ENCODE results near the gene CHKB.

CHKB gene

GRCh38 chr22:50587407-50587806, 4.8 kb upstream of the CHKB start:
- Histone ChIP-seq H3K36me3 (ENCODE audit: low read length) (no peaks in the 10 kb centered on the region), H4K20me1 (ENCODE audit: low read depth, low read length) (no peaks in the 10 kb centered on the region), H3K27me3 (ENCODE audit: low read length) (no peaks in the 10 kb centered on the region), H3K27ac (ENCODE audit: low read depth, low read length) (no peak overlapping the region), H3K9ac (ENCODE audit: low read length) (no peak overlapping the region), H2AFZ (ENCODE audit: low read depth, low read length, severe bottlenecking) (no peak overlapping the region), H3K4me2 (ENCODE audit: low read depth, low read length, poor library complexity, severe bottlenecking) (no peak overlapping the region), H3F3A (ENCODE audit: insufficient read depth) (no peaks in the 10 kb centered on the region), H3K4me3 (ENCODE audit: insufficient read depth, low read length, poor library complexity, severe bottlenecking) (no peak overlapping the region), H3K9me2 (replicated peaks; ENCODE audit: insufficient read depth, low read length) (no peaks in the 10 kb centered on the region), H3K79me2 (ENCODE audit: insufficient read depth, low read length) (no peaks in the 10 kb centered on the region), H3K9me3 (ENCODE audit: insufficient read depth, low read length) (no peaks in the 10 kb centered on the region)
- TF ChIP-seq, protein P1, sequence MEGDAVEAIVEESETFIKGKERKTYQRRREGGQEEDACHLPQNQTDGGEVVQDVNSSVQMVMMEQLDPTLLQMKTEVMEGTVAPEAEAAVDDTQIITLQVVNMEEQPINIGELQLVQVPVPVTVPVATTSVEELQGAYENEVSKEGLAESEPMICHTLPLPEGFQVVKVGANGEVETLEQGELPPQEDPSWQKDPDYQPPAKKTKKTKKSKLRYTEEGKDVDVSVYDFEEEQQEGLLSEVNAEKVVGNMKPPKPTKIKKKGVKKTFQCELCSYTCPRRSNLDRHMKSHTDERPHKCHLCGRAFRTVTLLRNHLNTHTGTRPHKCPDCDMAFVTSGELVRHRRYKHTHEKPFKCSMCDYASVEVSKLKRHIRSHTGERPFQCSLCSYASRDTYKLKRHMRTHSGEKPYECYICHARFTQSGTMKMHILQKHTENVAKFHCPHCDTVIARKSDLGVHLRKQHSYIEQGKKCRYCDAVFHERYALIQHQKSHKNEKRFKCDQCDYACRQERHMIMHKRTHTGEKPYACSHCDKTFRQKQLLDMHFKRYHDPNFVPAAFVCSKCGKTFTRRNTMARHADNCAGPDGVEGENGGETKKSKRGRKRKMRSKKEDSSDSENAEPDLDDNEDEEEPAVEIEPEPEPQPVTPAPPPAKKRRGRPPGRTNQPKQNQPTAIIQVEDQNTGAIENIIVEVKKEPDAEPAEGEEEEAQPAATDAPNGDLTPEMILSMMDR (IDR thresholded peaks at IDR 0.05; ENCODE audit: insufficient read depth, low read length, poor library complexity, severe bottlenecking): no peak
- TF ChIP-seq EZH2phosphoT487 (conservative IDR thresholded peaks at IDR 0.05; ENCODE audit: low read length): no peak

GRCh38 chr22:50586416-50586815, 3.8 kb upstream of the CHKB start:
- no peak overlapping the region for H3K9ac ChIP-seq (ENCODE audit: low read length)
- no peaks in the 10 kb centered on the region for H3K9me3 ChIP-seq (ENCODE audit: insufficient read depth, low read length)
- H3K27ac ChIP-seq (ENCODE audit: low read depth, low read length): no peak overlapping the region
- no peaks in the 10 kb centered on the region for H3F3A ChIP-seq (ENCODE audit: insufficient read depth)
- H3K9me2 ChIP-seq (replicated peaks; ENCODE audit: insufficient read depth, low read length): no peaks in the 10 kb centered on the region
- peaks cover 8% of the 10 kb centered on the region for H3K79me2 ChIP-seq (ENCODE audit: insufficient read depth, low read length)
- TF ChIP-seq, protein P1 (IDR thresholded peaks at IDR 0.05; ENCODE audit: insufficient read depth, low read length, poor library complexity, severe bottlenecking): no peak
- no peak for TF ChIP-seq EZH2phosphoT487 (conservative IDR thresholded peaks at IDR 0.05; ENCODE audit: low read length)
- no peaks in the 10 kb centered on the region for H3K27me3 ChIP-seq (ENCODE audit: low read length)
- H3K36me3 ChIP-seq (ENCODE audit: low read length): no peaks in the 10 kb centered on the region
- H2AFZ ChIP-seq (ENCODE audit: low read depth, low read length, severe bottlenecking): no peak overlapping the region
- H3K4me2 ChIP-seq (ENCODE audit: low read depth, low read length, poor library complexity, severe bottlenecking): no peak overlapping the region
- H3K4me3 ChIP-seq (ENCODE audit: insufficient read depth, low read length, poor library complexity, severe bottlenecking): no peak overlapping the region
- H4K20me1 ChIP-seq (ENCODE audit: low read depth, low read length): no peaks in the 10 kb centered on the region

DNA sequence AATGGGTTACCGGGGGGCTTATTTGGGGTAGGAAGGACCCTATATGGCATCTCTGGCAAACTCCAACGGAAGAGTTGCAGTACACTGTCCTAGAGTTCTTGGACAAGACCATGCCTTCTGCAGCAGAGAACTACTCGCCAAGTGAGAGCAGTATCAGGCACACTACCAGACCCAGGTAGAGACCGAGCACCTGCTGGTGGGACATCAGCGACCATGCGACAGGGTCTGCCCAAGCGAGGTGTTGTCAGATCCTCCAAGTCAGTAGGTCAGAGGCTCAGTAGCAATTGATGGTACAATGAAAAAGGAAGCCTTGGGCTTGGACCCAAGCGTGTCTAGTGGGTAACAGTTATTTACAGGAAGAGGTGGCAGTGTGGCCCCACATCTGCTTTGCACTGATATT, 3.1 kb upstream of the CHKB start:
- H3K4me3 ChIP-seq (ENCODE audit: insufficient read depth, low read length, poor library complexity, severe bottlenecking): no peak overlapping the region
- H3K79me2 ChIP-seq (ENCODE audit: insufficient read depth, low read length): peaks cover 8% of the 10 kb centered on the region
- no peaks in the 10 kb centered on the region for H3K9me2 ChIP-seq (replicated peaks; ENCODE audit: insufficient read depth, low read length)
- no peaks in the 10 kb centered on the region for H3K9me3 ChIP-seq (ENCODE audit: insufficient read depth, low read length)
- no peak overlapping the region for H3K4me2 ChIP-seq (ENCODE audit: low read depth, low read length, poor library complexity, severe bottlenecking)
- H3K27ac ChIP-seq (ENCODE audit: low read depth, low read length): no peak overlapping the region
- TF ChIP-seq EZH2phosphoT487 (conservative IDR thresholded peaks at IDR 0.05; ENCODE audit: low read length): no peak
- TF ChIP-seq, protein P1 (IDR thresholded peaks at IDR 0.05; ENCODE audit: insufficient read depth, low read length, poor library complexity, severe bottlenecking): no peak
- H3F3A ChIP-seq (ENCODE audit: insufficient read depth): no peaks in the 10 kb centered on the region
- no peak overlapping the region for H3K9ac ChIP-seq (ENCODE audit: low read length)
- H3K36me3 ChIP-seq (ENCODE audit: low read length): no peaks in the 10 kb centered on the region
- no peaks in the 10 kb centered on the region for H4K20me1 ChIP-seq (ENCODE audit: low read depth, low read length)
- no peak overlapping the region for H2AFZ ChIP-seq (ENCODE audit: low read depth, low read length, severe bottlenecking)
- H3K27me3 ChIP-seq (ENCODE audit: low read length): no peaks in the 10 kb centered on the region

All from SU-DHL-6 (cell line).